NCI-H128 (cell line): ENCODE measurements around the gene HSPA1A.
A peak's percentile ranks its signal among the peaks of the same experiment; 100 is the strongest.
"Not testable (repeated sequence)": the region's sequence is repeated elsewhere in the genome, so short reads cannot be mapped to it uniquely, and the experiment has no call there.

Experiments
- DNase-seq: peaks from one replicate; lab custom pipeline; 2025; ENCODE audit not compliant: unreplicated experiment; lab: John Stamatoyannopoulos, UW

The HSPA1A gene

GRCh38 chr6:31808599-31808998 lies 6.7 kb upstream of the HSPA1A start:
- DNase-seq, result not testable (repeated sequence)

GRCh38 chr6:31811645-31812044 lies 3.7 kb upstream of the HSPA1A start:
- DNase-seq, result no peak

- no peak for DNase-seq
Measured at GRCh38 chr6:31813465-31813849, 1.9 kb upstream of the HSPA1A start.

GRCh38 chr6:31814677-31815024 lies 692 bp upstream of the HSPA1A start:
- peak; percentile 63 for DNase-seq

DNA sequence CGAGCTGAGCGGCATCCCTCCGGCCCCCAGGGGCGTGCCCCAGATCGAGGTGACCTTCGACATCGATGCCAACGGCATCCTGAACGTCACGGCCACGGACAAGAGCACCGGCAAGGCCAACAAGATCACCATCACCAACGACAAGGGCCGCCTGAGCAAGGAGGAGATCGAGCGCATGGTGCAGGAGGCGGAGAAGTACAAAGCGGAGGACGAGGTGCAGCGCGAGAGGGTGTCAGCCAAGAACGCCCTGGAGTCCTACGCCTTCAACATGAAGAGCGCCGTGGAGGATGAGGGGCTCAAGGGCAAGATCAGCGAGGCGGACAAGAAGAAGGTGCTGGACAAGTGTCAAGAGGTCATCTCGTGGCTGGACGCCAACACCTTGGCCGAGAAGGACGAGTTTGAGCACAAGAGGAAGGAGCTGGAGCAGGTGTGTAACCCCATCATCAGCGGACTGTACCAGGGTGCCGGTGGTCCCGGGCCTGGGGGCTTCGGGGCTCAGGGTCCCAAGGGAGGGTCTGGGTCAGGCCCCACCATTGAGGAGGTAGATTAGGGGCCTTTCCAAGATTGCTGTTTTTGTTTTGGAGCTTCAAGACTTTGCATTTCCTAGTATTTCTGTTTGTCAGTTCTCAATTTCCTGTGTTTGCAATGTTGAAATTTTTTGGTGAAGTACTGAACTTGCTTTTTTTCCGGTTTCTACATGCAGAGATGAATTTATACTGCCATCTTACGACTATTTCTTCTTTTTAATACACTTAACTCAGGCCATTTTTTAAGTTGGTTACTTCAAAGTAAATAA lies 2.0 kb downstream of the HSPA1A start:
- not testable (repeated sequence) for DNase-seq

DNA sequence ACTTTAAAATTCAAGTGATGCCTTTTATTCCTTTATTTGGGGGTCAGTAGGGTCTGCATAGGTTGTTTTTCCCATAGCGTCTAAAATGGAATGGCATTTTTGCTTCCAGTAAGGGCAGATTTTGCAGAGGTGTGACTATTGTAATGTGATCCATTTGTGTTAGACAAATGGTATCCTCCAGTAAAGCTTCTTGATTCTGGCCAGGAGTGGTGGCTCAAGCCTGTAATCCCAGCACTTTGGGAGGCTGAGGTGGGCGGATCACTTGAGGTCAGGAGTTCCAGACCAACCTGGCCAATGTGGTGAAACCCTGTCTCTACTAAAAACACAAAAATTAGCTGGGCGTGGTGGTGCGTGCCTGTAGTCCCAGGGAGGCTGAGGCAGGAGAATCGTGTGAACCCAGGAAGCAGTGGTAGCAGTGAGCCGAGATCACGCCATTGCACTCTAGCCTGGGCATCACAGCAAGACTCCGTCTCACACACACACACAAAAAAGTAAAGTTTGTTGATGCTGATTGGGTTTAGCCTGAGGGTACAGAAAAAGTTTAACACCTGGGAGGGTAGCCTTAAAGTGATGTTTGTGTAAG lies 2.7 kb downstream of the HSPA1A start:
- not testable (repeated sequence) for DNase-seq

GRCh38 chr6:31819871-31820299 lies 4.5 kb downstream of the HSPA1A start:
- no peak for DNase-seq

GRCh38 chr6:31820399-31820798 lies 5.1 kb downstream of the HSPA1A start:
- DNase-seq, result not testable (repeated sequence)

GRCh38 chr6:31821301-31822035 lies 6.1 kb downstream of the HSPA1A start:
- no peak for DNase-seq

GRCh38 chr6:31822036-31822821 lies 6.9 kb downstream of the HSPA1A start:
- DNase-seq, result no peak

GRCh38 chr6:31823592-31824196 lies 8.4 kb downstream of the HSPA1A start:
- DNase-seq, result not testable (repeated sequence)

GRCh38 chr6:31825553-31825952 lies 10.2 kb downstream of the HSPA1A start:
- DNase-seq, result no peak

- no peak for DNase-seq
Measured at GRCh38 chr6:31826793-31827285, 11.5 kb downstream of the HSPA1A start.

GRCh38 chr6:31827286-31828079 lies 12.1 kb downstream of the HSPA1A start, which contains the start of gene HSPA1B:
Gene HSPA1B (plus strand): TSS chr6:31827738. CDS start chr6:31827951, 213 bp downstream.
- peak; percentile 100 for DNase-seq

DNA sequence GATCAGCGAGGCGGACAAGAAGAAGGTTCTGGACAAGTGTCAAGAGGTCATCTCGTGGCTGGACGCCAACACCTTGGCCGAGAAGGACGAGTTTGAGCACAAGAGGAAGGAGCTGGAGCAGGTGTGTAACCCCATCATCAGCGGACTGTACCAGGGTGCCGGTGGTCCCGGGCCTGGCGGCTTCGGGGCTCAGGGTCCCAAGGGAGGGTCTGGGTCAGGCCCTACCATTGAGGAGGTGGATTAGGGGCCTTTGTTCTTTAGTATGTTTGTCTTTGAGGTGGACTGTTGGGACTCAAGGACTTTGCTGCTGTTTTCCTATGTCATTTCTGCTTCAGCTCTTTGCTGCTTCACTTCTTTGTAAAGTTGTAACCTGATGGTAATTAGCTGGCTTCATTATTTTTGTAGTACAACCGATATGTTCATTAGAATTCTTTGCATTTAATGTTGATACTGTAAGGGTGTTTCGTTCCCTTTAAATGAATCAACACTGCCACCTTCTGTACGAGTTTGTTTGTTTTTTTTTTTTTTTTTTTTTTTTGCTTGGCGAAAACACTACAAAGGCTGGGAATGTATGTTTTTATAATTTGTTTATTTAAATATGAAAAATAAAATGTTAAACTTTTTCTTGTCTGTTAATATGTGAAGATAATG lies 14.4 kb downstream of the HSPA1A start:
- DNase-seq, result no peak

GRCh38 chr6:31830886-31831335 lies 15.6 kb downstream of the HSPA1A start:
- DNase-seq, result no peak

DNA sequence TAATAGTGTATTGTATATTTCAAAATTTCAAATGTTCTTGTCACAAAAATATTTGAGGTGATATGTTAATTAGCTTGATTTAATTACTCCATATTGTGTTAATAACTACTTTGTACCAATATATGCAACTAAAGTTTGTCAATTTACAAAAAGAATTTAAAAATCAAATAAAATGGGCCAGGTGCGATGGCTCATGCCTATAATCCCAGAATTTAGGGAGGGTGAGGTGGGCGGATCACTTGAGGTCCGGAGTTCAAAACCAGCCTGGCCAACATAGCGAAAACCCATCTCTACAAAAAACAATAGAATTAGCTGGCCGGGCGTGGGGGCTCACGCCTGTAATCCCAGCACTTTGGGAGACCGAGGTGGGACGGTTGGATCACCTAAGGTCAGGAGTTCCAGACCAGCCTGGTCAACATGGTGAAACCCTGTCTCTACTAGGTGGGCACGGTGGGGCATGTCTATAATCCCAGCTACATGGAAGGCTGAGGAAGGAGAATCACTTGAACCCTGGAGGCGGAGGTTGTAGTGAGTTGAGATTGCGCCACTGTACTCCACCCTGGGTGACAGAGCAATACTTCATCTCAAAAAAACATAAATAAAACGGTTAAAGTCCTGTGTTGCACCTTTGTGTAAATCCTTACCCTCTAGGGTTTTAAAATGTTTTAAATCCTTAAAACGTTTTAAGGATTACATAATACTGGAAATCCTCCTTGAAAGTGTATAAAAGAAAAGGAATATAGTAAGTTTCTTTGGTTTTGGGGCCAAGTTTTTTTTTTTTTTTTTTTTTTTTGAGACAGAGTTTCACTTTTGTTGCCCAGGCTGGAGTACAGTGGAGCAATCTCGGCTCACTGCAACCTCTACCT lies 16.2 kb downstream of the HSPA1A start:
- DNase-seq, result no peak
